Progenitor cell of endocrine pancreas (in vitro differentiated cells): ENCODE data around the gene HTRA3. TPM values are rescaled to one million over a fixed set of nuclear protein-coding genes. Genes with fewer than 3 reads are reported as not detected.

ENCODE experiments used
- DNase-seq: peaks from one replicate; pipeline ENCODE4 v3.0.0; 2021; ENCODE audit warnings: low spot score; ENCODE audit not compliant: unreplicated experiment
- H3K27ac Mint-ChIP-seq: 2 replicates; pipeline ENCODE4 v1.8.0; 2021; ENCODE audit warnings: mild to moderate bottlenecking, moderate library complexity, mixed read lengths
- H3K27me3 Mint-ChIP-seq: 2 replicates; pipeline ENCODE4 v1.8.0; 2021; ENCODE audit warnings: mixed read lengths
- H3K36me3 Mint-ChIP-seq: 2 replicates; pipeline ENCODE4 v1.8.0; 2022; ENCODE audit warnings: mixed read lengths; ENCODE audit not compliant: insufficient read depth
- H3K4me1 Mint-ChIP-seq: 2 replicates; pipeline ENCODE4 v1.8.0; 2021; ENCODE audit warnings: low read depth, mixed read lengths
- H3K4me3 Mint-ChIP-seq: 2 replicates; pipeline ENCODE4 v1.8.0; 2021; ENCODE audit warnings: low read depth, mild to moderate bottlenecking, moderate library complexity, mixed read lengths
- H3K9me3 Mint-ChIP-seq: 2 replicates; pipeline ENCODE4 v1.8.0; 2021; ENCODE audit warnings: low read depth, mixed read lengths
- total RNA-seq: library from RNA; stranded (reverse); gene quantifications from 2 replicates; pipeline ENCODE4 v1.2.1, GENCODE V29; 2021
- TF ChIP-seq, protein P1 (sequence below): fragments of 200-600 bp; sonication (generic); IDR thresholded peaks from one replicate; pipeline ENCODE4 v1.5.0; 2021; ENCODE audit warnings: antibody characterized with exemption, mild to moderate bottlenecking; ENCODE audit not compliant: unreplicated experiment

HTRA3 gene
- total RNA-seq, 1 donor from 2014 or later, result 0.86 TPM

DNA sequence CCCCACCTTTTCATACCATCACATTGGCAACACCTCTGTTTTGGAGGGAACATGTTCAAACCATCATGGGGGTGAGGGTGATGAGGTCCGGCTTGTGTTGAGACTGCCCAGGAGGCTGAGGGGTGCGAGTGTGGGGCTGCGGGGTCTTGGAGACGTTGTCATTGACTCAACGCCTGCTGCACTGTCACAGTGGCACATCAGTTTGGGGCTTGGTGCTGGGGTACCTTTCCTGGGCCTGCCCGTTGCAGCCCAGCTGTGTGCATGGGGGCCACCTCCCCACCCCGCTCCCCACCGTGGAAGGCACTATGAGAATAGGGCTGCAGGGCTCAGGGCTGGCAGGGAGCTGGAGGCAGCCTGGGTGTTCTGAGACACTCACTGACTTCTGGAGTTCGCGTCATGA is 2.3 kb downstream of the HTRA3 start:
- TF ChIP-seq, protein P1, sequence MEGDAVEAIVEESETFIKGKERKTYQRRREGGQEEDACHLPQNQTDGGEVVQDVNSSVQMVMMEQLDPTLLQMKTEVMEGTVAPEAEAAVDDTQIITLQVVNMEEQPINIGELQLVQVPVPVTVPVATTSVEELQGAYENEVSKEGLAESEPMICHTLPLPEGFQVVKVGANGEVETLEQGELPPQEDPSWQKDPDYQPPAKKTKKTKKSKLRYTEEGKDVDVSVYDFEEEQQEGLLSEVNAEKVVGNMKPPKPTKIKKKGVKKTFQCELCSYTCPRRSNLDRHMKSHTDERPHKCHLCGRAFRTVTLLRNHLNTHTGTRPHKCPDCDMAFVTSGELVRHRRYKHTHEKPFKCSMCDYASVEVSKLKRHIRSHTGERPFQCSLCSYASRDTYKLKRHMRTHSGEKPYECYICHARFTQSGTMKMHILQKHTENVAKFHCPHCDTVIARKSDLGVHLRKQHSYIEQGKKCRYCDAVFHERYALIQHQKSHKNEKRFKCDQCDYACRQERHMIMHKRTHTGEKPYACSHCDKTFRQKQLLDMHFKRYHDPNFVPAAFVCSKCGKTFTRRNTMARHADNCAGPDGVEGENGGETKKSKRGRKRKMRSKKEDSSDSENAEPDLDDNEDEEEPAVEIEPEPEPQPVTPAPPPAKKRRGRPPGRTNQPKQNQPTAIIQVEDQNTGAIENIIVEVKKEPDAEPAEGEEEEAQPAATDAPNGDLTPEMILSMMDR, result no peak
- Mint-ChIP-seq H3K4me3 (no peak overlapping the region), H3K27ac (no peak overlapping the region), H3K27me3 (peaks cover 40% of the 10 kb centered on the region), H3K4me1 (peaks cover 3% of the 10 kb centered on the region), H3K9me3 (no peaks in the 10 kb centered on the region), H3K36me3 (no peaks in the 10 kb centered on the region)
- DNase-seq, result no peak

DNA sequence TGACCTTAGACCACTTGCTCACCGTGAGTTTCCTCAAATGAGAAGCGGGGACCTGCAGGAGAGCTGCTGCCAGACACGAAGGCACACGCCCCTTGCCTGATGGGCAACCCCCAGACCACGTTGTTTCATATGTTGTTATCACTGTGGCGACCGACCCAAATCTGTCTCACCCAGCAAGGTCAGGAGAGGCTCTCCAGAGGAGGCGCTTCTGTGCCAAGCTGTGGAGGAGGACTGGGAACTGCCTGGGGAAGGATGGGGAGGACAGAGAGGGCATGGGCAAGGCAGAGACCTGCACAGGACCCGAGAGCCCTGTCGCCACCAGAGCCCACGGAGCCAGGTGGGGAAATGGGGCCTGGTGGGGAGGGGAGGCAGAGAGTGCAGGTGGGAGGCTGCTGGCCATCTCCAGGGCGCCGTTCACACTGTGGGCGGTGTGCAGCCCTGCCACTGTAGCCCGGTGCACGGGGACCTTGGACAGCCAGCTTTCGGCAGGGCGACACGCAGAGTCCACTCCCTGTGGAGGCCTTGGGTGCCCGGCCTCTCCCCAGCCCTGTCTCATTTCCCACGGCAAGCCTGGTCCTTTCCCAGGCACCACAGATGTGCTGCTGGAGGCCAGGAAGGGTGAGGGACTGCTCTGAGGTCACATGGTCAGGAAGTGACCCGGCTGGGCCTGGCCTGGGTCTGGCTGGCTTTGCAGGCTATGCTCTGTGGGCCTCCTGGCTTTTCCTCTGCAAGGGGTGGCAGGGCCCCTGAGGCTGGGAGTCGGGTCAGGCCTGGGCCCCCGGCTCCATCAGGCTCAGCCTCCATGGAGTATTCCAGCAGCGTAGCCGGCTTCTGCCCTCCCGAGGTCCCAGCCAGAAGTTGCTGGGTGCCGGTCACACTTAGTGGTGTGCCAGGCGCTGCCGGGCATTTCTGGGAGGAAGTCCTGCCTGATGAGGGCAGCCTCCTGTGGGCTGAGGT is 3.2 kb downstream of the HTRA3 start:
- TF ChIP-seq, protein P1, result no peak
- H3K4me3 Mint-ChIP-seq, result no peak overlapping the region
- peaks cover 39% of the 10 kb centered on the region for H3K27me3 Mint-ChIP-seq
- H3K36me3 Mint-ChIP-seq, result no peaks in the 10 kb centered on the region
- no peak for DNase-seq
- H3K9me3 Mint-ChIP-seq, result no peaks in the 10 kb centered on the region
- H3K27ac Mint-ChIP-seq, result no peak overlapping the region
- no peaks in the 10 kb centered on the region for H3K4me1 Mint-ChIP-seq

DNA sequence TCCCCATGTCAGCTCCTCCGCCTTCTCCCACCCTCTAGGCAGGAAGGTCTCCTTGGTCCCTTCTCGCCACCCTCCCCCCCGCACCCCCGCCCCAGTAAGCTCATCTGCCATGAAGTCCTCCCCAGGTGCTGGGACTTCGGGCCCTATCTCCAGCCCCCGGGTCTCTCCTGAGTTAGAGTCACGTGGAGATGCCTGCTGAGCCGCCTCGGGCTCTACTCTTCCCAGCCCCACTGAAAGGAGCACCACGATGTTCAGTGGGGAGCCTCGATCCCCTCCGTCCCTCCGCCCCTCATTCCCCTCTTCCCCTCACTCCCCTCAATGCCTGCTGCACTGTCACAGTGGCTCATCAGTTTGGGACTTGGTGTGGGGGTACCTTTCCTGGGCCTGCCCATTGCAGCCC is 3.9 kb downstream of the HTRA3 start:
- Mint-ChIP-seq H3K27me3 (peaks cover 38% of the 10 kb centered on the region), H3K27ac (no peak overlapping the region), H3K36me3 (no peaks in the 10 kb centered on the region), H3K4me1 (no peaks in the 10 kb centered on the region), H3K4me3 (no peak overlapping the region), H3K9me3 (no peaks in the 10 kb centered on the region)
- DNase-seq, result no peak
- TF ChIP-seq, protein P1, result no peak

DNA sequence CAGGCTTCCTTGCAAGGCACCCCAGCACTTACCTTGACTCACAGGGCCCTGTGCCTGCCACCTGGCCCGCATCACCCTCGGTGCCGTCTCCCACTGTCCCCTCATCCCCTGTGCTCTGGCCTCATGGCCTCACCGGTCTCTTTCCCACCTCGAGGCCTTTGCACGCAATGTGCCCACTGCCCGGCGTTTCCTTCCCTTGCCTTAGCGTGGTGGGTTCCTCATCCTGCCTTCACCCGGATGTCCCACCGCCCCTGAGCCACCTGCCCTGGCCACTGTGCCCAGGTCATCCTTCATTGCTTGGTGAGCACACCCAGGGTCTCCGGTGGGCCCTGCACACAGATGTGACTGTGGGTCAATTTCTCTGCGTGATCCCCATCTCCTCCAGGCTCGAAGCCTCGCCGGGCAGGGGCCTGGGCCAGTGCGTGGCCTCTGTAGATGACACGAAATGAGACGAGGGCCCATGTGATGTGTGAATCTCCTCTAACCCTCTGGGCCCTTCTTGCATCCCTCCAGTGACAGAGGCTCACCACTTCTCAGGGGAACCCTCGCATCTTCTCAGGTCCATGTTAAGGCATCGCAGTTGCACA is 4.6 kb downstream of the HTRA3 start:
- no peaks in the 10 kb centered on the region for H3K4me1 Mint-ChIP-seq
- H3K27ac Mint-ChIP-seq, result no peak overlapping the region
- H3K4me3 Mint-ChIP-seq, result no peak overlapping the region
- DNase-seq, result no peak
- no peaks in the 10 kb centered on the region for H3K36me3 Mint-ChIP-seq
- H3K27me3 Mint-ChIP-seq, result peaks cover 31% of the 10 kb centered on the region
- TF ChIP-seq, protein P1, result no peak
- no peaks in the 10 kb centered on the region for H3K9me3 Mint-ChIP-seq

DNA sequence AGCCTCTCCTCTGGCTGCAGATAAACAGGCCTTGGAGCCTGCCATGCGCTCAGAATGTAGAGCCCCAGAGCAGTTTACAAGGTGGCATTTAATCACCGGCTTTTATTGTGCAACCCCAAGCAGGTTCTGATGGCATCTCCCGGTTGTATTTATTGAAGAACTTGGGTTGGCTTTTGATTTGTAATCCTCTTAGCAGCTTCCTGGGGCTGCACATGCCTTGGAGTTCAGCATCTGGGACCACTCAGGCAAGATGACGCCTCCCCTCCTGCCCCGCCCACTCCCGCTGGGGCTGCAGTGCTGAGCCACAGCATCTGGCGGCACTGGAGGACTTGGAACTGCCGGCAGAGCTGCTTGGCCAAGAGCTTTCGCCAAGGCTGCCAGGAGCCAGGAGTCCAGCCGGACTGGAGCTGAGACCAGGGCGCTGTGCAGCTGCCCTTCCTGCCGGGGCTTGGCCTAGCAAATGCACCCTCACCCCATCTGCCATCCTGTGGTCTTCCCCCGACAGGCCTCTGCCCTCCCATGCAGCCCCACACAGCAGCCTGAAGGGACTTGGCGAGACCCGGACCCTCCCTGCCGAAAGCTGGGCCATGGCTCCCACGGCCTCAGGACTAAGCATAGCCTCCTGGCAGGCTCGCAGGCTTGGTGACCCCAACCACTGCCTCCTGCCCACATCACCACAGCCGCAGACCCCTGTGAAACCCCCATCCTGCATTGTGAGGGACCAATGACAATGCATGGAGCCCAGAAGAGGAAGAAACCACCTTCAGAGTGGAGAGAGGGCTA is 5.4 kb downstream of the HTRA3 start:
- DNase-seq, result no peak
- TF ChIP-seq, protein P1, result no peak
- H3K9me3 Mint-ChIP-seq, result no peaks in the 10 kb centered on the region
- no peak overlapping the region for H3K4me3 Mint-ChIP-seq
- H3K27ac Mint-ChIP-seq, result no peak overlapping the region
- H3K27me3 Mint-ChIP-seq, result peaks cover 29% of the 10 kb centered on the region
- no peaks in the 10 kb centered on the region for H3K36me3 Mint-ChIP-seq
- no peaks in the 10 kb centered on the region for H3K4me1 Mint-ChIP-seq
